ENCODE measurements around the gene ADNP. TPM values are rescaled to one million over a fixed set of nuclear protein-coding genes. Genes with fewer than 3 reads are reported as not detected.

ADNP gene
- total RNA-seq = 28.8 and 50.2 TPM in 2 replicates

GRCh38 chr20:50931306-50932015 lies at the start of gene ADNP:
TSS of gene ADNP (minus strand) at chr20:50931437. CDS start at chr20:50903996, 27,441 bp downstream.

GRCh38 chr20:50958615-50959542 lies 27.6 kb upstream of the ADNP start, which contains the start of gene MOCS3:
TSS of gene MOCS3 (plus strand) at chr20:50958818. CDS start at chr20:50958843, 25 bp downstream.

GRCh38 chr20:50957798-50958614 lies 26.8 kb upstream of the ADNP start, which contains the start of gene DPM1:
TSS of gene DPM1 (minus strand) at chr20:50958532. CDS start at chr20:50958523, 9 bp downstream.

Other genes with a start within 250 kb of the ADNP start
- gene RIPOR3, start 239.9 kb downstream of the ADNP start, total RNA-seq = 10.6 and 27.3 TPM in 2 replicates
- gene PARD6B, start 199.9 kb downstream of the ADNP start, total RNA-seq = 0.44 and 0.66 TPM in 2 replicates
- 15.7 and 21.5 TPM in 2 replicates for gene BCAS4, start 136.4 kb downstream of the ADNP start, total RNA-seq
- 41.7 and 97.3 TPM in 2 replicates for gene DPM1, start 27.1 kb upstream of the ADNP start, total RNA-seq
- 8.9 and 13.6 TPM in 2 replicates for gene MOCS3, start 27.4 kb upstream of the ADNP start, total RNA-seq
- gene KCNG1, start 91.7 kb upstream of the ADNP start, total RNA-seq = 2.5 and 15.2 TPM in 2 replicates

Measured in smooth muscle cell of trachea (primary cell).